RWPE1 (cell line): Measurements from ENCODE around the gene AP1G1.
A peak's percentile ranks its signal among the peaks of the same experiment; 100 is the strongest.

Source experiments
- CTCF ChIA-PET: fragments of 350-600 bp; sonication (Branson Sonifier 250); formaldehyde crosslinking; extraction: SDS; loops from one replicate; lab custom pipeline; 2021; lab: Yijun Ruan, JAX
- POLR2A ChIA-PET: fragments of 400-600 bp; formaldehyde crosslinking; extraction: SDS; loops from one replicate; lab custom pipeline; 2020; ENCODE audit warnings: antibody characterized with exemption; ENCODE audit not compliant: low non-redundant PET; lab: Yijun Ruan, JAX
- DNase-seq: peaks from one replicate; pipeline ENCODE4 v3.0.0; 2012; ENCODE audit warnings: low spot score
- H3K27ac ChIP-seq: fragments of 450-650 bp; 2 replicates; pipeline ENCODE4 v1.5.1; 2017
- TF ChIP-seq, protein P1 (sequence below): fragments of 450-650 bp; conservative IDR thresholded peaks from 2 replicates; pipeline ENCODE4 v1.5.1; 2017; ENCODE audit warnings: low read depth, mild to moderate bottlenecking

Gene AP1G1

DNA sequence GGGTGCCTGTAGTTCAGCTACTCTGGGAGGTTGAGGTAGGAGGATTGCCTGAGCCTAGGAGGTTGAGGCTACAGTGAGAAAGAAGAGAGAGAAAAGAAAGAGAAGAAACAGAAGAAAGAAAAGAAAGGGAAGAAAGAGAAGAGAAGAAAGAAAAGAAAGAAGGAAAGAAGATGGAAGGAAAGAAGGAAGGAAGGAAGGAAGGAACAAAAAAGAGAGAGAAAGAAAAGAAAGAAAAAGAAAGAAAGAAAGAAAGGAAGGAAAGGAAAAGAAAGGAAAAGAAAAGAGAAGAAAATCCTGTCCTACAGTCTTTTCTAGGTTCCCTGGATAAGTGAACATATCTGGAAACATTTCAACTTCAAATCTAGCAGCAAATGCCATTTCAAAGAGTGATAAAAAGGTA, 54.5 kb downstream of the AP1G1 start:
- ChIA-PET POLR2A (no interaction called here), CTCF (interaction anchor here (0.6 to 1.0 kb wide), 3 partner anchors 9 to 207 kb away, joined by 3 to 4 read pairs (median 3); no protein-coding TSS in a partner anchor)
- TF ChIP-seq, protein P1, sequence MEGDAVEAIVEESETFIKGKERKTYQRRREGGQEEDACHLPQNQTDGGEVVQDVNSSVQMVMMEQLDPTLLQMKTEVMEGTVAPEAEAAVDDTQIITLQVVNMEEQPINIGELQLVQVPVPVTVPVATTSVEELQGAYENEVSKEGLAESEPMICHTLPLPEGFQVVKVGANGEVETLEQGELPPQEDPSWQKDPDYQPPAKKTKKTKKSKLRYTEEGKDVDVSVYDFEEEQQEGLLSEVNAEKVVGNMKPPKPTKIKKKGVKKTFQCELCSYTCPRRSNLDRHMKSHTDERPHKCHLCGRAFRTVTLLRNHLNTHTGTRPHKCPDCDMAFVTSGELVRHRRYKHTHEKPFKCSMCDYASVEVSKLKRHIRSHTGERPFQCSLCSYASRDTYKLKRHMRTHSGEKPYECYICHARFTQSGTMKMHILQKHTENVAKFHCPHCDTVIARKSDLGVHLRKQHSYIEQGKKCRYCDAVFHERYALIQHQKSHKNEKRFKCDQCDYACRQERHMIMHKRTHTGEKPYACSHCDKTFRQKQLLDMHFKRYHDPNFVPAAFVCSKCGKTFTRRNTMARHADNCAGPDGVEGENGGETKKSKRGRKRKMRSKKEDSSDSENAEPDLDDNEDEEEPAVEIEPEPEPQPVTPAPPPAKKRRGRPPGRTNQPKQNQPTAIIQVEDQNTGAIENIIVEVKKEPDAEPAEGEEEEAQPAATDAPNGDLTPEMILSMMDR, result no peak
- no peak overlapping the region for H3K27ac ChIP-seq
- no peak for DNase-seq

DNA sequence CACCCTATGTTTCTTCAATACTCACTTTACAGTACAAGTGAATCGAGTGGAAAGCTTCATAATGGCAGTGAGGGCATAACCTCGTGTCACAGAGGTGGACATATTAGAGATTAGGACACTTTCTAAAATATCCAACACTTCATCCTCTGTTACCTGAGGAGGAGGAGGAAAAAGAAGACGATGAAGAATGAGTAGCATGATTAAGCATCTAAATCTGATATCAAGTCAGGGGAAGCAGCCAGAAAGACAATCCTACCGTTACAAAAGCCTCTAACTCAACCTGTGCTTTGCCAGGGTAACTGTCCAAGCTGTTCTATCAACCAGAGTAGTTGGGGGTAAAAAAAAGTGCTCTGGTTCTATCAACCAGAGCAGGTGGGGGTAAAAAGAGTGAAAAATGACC, 60.4 kb downstream of the AP1G1 start:
- CTCF ChIA-PET, result no interaction called here
- POLR2A ChIA-PET, result no interaction called here

DNA sequence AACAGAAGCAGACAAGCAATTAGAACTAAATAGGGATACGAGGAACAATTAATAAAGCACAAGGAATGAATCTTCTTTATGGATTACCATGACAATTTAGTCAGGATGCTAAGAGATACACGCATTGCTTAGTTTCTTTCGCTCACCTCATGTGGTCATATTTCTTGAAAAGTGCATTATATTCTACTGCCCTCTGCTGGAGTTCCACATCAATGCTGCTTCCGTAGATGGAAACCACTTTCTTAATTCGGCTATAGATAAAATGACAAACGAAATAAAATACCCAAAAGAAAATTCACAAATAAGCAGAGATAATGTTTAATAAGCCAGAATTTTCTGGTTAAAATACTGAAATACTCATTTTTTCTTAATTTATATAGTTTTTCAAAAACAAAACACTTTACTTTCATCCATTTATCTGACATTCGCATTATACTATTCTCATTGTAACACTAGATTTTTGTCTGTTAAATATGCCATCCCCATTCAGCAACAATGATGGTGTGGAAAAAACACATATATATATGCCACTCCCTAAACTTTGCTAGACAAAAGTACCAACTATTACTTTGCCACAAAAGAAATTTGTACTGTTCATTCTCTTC, 62.1 kb downstream of the AP1G1 start:
- TF ChIP-seq, protein P1, result peak; percentile 67
- POLR2A ChIA-PET, result no interaction called here

More for the DNA sequence above, 60.4 kb downstream of the AP1G1 start:
- TF ChIP-seq, protein P1, result no peak
- H3K27ac ChIP-seq, result no peak overlapping the region
- no peak for DNase-seq

DNA sequence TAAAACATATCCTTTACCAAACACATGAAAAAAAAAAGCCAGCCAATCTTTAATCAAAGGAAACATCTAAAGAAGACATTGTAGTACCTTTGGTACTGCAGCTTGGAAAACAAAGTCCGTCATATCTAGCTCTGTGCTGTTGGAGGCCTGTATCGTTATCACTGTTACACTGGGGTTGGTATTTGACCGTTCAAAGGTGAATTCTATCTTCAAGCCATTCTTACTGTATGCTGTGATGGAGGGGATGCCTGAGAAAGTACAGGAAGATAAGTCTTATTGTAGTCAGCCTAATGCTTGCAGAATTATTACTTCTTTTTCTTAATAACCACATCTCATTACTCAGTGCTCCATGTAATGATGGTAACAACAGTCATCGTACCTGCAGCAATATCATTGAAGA, 69.8 kb downstream of the AP1G1 start:
- no peak overlapping the region for H3K27ac ChIP-seq
- ChIA-PET CTCF (interaction anchor here (0.7 kb wide), 1 partner anchor 11 kb away, joined by 7 read pairs; no protein-coding TSS in a partner anchor), POLR2A (no interaction called here)
- DNase-seq, result no peak
- TF ChIP-seq, protein P1, result no peak

More for the DNA sequence above, 62.1 kb downstream of the AP1G1 start:
- CTCF ChIA-PET, result interaction anchor here (0.7 kb wide), 1 partner anchor 1561 kb away, joined by 3 read pairs; no protein-coding TSS in a partner anchor
- peak; percentile 34 for DNase-seq
- H3K27ac ChIP-seq, result no peak overlapping the region

DNA sequence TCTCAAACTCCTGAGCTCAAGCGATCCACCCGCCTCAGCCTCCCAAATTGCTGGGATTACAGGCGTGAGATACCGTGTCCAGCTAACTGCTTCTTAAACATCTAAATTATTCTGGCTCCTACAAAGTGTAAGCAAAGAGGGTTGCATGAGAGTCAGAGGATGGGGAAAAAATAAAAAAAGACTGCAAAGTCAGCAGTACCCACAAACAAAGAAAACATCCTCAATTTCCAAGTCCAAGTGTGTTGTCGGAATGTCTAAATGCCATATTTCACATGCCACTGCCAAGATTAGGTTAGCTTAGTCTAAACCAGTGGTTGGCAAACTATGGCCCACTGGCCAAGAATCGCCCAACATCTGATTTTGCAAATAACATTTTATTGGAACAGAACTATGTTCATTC, 71.1 kb downstream of the AP1G1 start:
- DNase-seq, result no peak
- CTCF ChIA-PET, result interaction anchor here (0.6 kb wide), 1 partner anchor 23 kb away, joined by 3 read pairs; no protein-coding TSS in a partner anchor
- TF ChIP-seq, protein P1, result no peak
- POLR2A ChIA-PET, result no interaction called here
- no peak overlapping the region for H3K27ac ChIP-seq

DNA sequence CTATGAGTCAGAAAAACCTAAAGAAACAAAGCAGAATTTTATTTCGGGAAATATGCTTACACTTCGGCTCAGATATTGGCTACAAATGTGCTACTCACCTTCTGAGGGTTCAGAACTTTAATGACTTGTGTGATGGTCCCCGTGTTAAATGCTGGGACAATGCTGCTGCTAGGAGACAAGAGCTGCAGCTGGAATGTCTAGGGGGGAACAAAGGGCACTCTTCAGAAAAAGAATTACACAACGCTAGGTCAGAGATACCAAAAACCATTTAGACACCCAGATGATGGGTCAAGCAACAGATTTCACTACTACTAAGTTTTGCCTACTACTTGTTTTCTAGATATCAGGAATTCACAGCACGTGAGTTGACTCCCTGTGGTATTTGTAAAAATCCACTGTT, 74.1 kb downstream of the AP1G1 start:
- CTCF ChIA-PET, result interaction anchor here (0.5 to 0.9 kb wide), 2 partner anchors 9 to 47 kb away, joined by 3 to 9 read pairs; no protein-coding TSS in a partner anchor
- no peak for DNase-seq
- TF ChIP-seq, protein P1, result no peak
- H3K27ac ChIP-seq, result no peak overlapping the region
- POLR2A ChIA-PET, result no interaction called here
